A549 (cell line): ENCODE data around the gene ACCSL. TPM values are rescaled to one million over a fixed set of nuclear protein-coding genes. Genes with fewer than 3 reads are reported as not detected.

Experiments
- ATAC-seq, 2 experiments: fragments of 200-7000 bp in 1 of 2; fragments of >200 bp in 1 of 2; cut with Nextera tagmentation in 1 of 2; cut with Tn5 transposase in 1 of 2; 3 replicates each; pipeline versions ENCODE4 v1.8.0 to v1.9.1; 2018 to 2020; ENCODE audit warnings: mild to moderate bottlenecking in 1 of 2, moderate library complexity in 1 of 2
- CTCF ChIA-PET: fragments of 300-600 bp; sonication (Branson Sonifier 250); formaldehyde crosslinking; extraction: SDS; loops from one replicate; lab custom pipeline; 2021; ENCODE audit warnings: antibody characterized with exemption, inconsistent platforms; lab: Yijun Ruan, JAX
- POLR2A ChIA-PET: fragments of 350-600 bp; formaldehyde crosslinking; extraction: SDS; loops from one replicate; lab custom pipeline; 2021; ENCODE audit warnings: antibody characterized with exemption, inconsistent platforms; lab: Yijun Ruan, JAX
- DNase-seq, 2 experiments: peaks; one replicate each; pipeline versions ENCODE4 v3.0.0 to v3.0.0-alpha.2; 2011 to 2016; ENCODE audit warnings: low read depth in 1 of 2, low spot score in 1 of 2
- FAIRE-seq: peaks from 2 replicates; lab custom pipeline; 2011; peaks lifted over from hg19 to GRCh38; lab: Jason Lieb, UNC
- H3K27ac ChIP-seq, 2 experiments: fragments of >200 bp; sonication (Bioruptor Twin); formaldehyde crosslinking; 3 replicates each; pipeline ENCODE4 v1.5.1; 2016 to 2017
- H3K4me1 ChIP-seq: fragments of >200 bp; sonication (Bioruptor Twin); formaldehyde crosslinking; 3 replicates; pipeline ENCODE4 v1.6.1; 2016
- H3K4me2 ChIP-seq: fragments of >200 bp; sonication (Bioruptor Twin); formaldehyde crosslinking; 3 replicates; pipeline ENCODE4 v1.6.1; 2016
- H3K4me3 ChIP-seq: fragments of >200 bp; sonication (Bioruptor Twin); formaldehyde crosslinking; 3 replicates; pipeline ENCODE4 v1.5.1; 2016
- H3K9me3 ChIP-seq: fragments of >200 bp; sonication (Bioruptor Twin); formaldehyde crosslinking; 3 replicates; pipeline ENCODE4 v1.6.1; 2016
- BHLHE40 ChIP-seq: IDR thresholded peaks from 2 replicates; pipeline ENCODE4 v1.6.1; 2012; ENCODE audit warnings: low read depth, low read length, inconsistent platforms
- CEBPB ChIP-seq, 2 experiments: fragments of >200 bp in 1 of 2; sonication (Bioruptor Twin) in 1 of 2; formaldehyde crosslinking in 1 of 2; IDR thresholded peaks; 2 replicates each; pipeline ENCODE4 v1.6.1; 2012 to 2016
- FOSB ChIP-seq: fragments of 250-450 bp; sonication (Bioruptor Pico); IDR thresholded peaks from 2 replicates; pipeline ENCODE4 v1.5.0; 2020; ENCODE audit warnings: mild to moderate bottlenecking, moderate library complexity
- HDAC2 ChIP-seq: fragments of 200-600 bp; sonication (generic); IDR thresholded peaks from 2 replicates; pipeline ENCODE4 v1.6.1; 2016
- HEYL ChIP-seq: fragments of 250-450 bp; sonication (Bioruptor Pico); IDR thresholded peaks from 2 replicates; pipeline ENCODE4 v1.8.0; 2021; ENCODE audit warnings: mild to moderate bottlenecking, moderate library complexity
- JUNB ChIP-seq: fragments of >200 bp; sonication (Bioruptor Twin); formaldehyde crosslinking; IDR thresholded peaks from 2 replicates; pipeline ENCODE4 v1.6.1; 2016
- KDM5A ChIP-seq: fragments of 200-600 bp; sonication (generic); IDR thresholded peaks from 2 replicates; pipeline ENCODE4 v1.6.1; 2016; ENCODE audit warnings: antibody characterized with exemption, mild to moderate bottlenecking
- MYC ChIP-seq: IDR thresholded peaks from 2 replicates; pipeline ENCODE4 v1.6.1; 2012; ENCODE audit warnings: mild to moderate bottlenecking, inconsistent platforms, low read length, improper control_type of control experiment, borderline replicate concordance
- NR3C1 ChIP-seq: fragments of >200 bp; sonication (Bioruptor Twin); formaldehyde crosslinking; IDR thresholded peaks from 3 replicates; pipeline ENCODE4 v1.6.1; 2017
- PHF8 ChIP-seq: fragments of 200-600 bp; sonication (generic); IDR thresholded peaks from 2 replicates; pipeline ENCODE4 v1.6.1; 2016; ENCODE audit warnings: low read depth, mild to moderate bottlenecking, antibody characterized with exemption, moderate library complexity, borderline replicate concordance
- RAD21 ChIP-seq, 2 experiments: fragments of >200 bp in 1 of 2; sonication (Bioruptor Twin) in 1 of 2; formaldehyde crosslinking in 1 of 2; IDR thresholded peaks in 1 of 2; conservative IDR thresholded peaks in 1 of 2; 2 replicates in 1 of 2; 3 replicates in 1 of 2; pipeline ENCODE4 v1.6.1; 2012 to 2018; ENCODE audit warnings: inconsistent platforms in 1 of 2
- RARB ChIP-seq: fragments of 250-450 bp; sonication (Bioruptor Pico); IDR thresholded peaks from 2 replicates; pipeline ENCODE4 v1.8.0; 2021; ENCODE audit warnings: mild to moderate bottlenecking, moderate library complexity
- RNF2 ChIP-seq: fragments of 200-600 bp; sonication (generic); IDR thresholded peaks from 2 replicates; pipeline ENCODE4 v1.6.1; 2016; ENCODE audit warnings: low read depth, mild to moderate bottlenecking, antibody characterized with exemption, moderate library complexity, borderline replicate concordance
- SMC3 ChIP-seq: fragments of >200 bp; sonication (Bioruptor Twin); formaldehyde crosslinking; IDR thresholded peaks from 3 replicates; pipeline ENCODE4 v1.6.1; 2018; ENCODE audit warnings: inconsistent platforms
- SREBF2 ChIP-seq: fragments of 450-650 bp; IDR thresholded peaks from 2 replicates; pipeline ENCODE4 v1.6.1; 2014; ENCODE audit warnings: mild to moderate bottlenecking, moderate library complexity
- TFCP2L1 ChIP-seq: fragments of 250-450 bp; sonication (Bioruptor Pico); IDR thresholded peaks from 2 replicates; pipeline ENCODE4 v1.5.0; 2021; ENCODE audit warnings: mild to moderate bottlenecking
- ZSCAN20 ChIP-seq: fragments of 250-450 bp; sonication (Bioruptor Pico); IDR thresholded peaks from 2 replicates; pipeline ENCODE4 v1.8.0; 2022; ENCODE audit warnings: mild to moderate bottlenecking, moderate library complexity
- WGBS: methylation state at CpG from one replicate; pipeline ENCODE4 v1.1.6; 2017; ENCODE audit errors: missing lambda C conversion rate; 5-methylcytosine and 5-hydroxymethylcytosine counted together
- polyA plus RNA-seq, 4 experiments: library from polyadenylated mRNA; depleted of rRNA in 3 of 4; stranded (reverse); fragments of >200 nt; fragmentation: RNase III in 1 of 4; extraction: RNeasy Plus Mini Kit Qiagen cat#74134 plus additional on column Dnase treatment in 1 of 4; gene quantifications; 2 replicates in 3 of 4; 3 replicates in 1 of 4; pipeline ENCODE4 v1.2.3, GENCODE V29; 2011 to 2017
- TF ChIP-seq, protein P1 (sequence below): fragments of 450-650 bp; IDR thresholded peaks from 2 replicates; pipeline ENCODE4 v1.6.1; 2014; ENCODE audit warnings: antibody characterized with exemption
- TF ChIP-seq, protein P2 (sequence below): fragments of 200-600 bp; sonication (generic); IDR thresholded peaks from 2 replicates; pipeline ENCODE4 v1.6.1; 2016; ENCODE audit warnings: antibody characterized with exemption, mild to moderate bottlenecking, moderate library complexity
- TF ChIP-seq, protein P3 (sequence below): fragments of >200 bp; sonication (Bioruptor Twin); formaldehyde crosslinking; IDR thresholded peaks from 2 replicates; pipeline ENCODE4 v1.6.1; 2016
- TF ChIP-seq, protein P4 (sequence below): fragments of 250-450 bp; sonication (Bioruptor Pico); IDR thresholded peaks from 2 replicates; pipeline ENCODE4 v1.5.0; 2020; ENCODE audit warnings: low read depth, mild to moderate bottlenecking, moderate library complexity
- TF ChIP-seq, protein P5 (sequence below): IDR thresholded peaks from 2 replicates; pipeline ENCODE4 v1.6.1; 2012

ACCSL gene
- polyA plus RNA-seq, 2 of the 4 experiments (the other 2 are of a cell fraction), result not detected

DNA sequence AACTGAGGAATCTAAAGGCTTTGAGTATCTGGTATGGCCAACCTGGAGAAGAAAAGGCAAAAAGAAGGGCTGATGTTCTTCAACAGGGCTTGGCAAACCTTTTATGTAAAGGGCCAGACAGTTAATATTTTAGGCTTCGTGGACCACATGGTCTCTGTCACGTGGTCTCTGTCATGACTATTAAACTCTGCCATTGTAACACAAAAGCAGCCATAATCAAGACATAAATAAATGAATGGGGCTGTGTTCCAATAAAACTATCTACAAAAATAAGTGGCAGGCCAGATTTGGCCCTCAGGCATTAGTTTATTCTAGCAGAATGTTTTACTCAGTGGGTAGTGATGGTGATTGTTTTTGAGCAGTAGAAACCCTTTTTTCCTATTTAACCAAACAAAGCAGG lies 483 bp upstream of the ACCSL start:
- Histone ChIP-seq H3K4me3 (no peak overlapping the region), H3K4me2 (no peak overlapping the region), H3K9me3 (no peaks in the 10 kb centered on the region), H3K27ac (no peak overlapping the region), H3K4me1 (no peaks in the 10 kb centered on the region)
- ChIA-PET POLR2A (no interaction called here), CTCF (interaction anchor here (1.8 kb wide), 1 partner anchor 9 kb away, joined by 3 read pairs; no protein-coding TSS in a partner anchor)
- WGBS, result 12% methylated on average over 2 of the region's 2 CpGs
- DNase-seq, result no peak
- FAIRE-seq, result no peak
- ATAC-seq, result no peak
- TF ChIP-seq MYC (no peak), HDAC2 (no peak), NR3C1 (no peak)
- TF ChIP-seq, protein P1, sequence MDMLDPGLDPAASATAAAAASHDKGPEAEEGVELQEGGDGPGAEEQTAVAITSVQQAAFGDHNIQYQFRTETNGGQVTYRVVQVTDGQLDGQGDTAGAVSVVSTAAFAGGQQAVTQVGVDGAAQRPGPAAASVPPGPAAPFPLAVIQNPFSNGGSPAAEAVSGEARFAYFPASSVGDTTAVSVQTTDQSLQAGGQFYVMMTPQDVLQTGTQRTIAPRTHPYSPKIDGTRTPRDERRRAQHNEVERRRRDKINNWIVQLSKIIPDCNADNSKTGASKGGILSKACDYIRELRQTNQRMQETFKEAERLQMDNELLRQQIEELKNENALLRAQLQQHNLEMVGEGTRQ, result peak; percentile 52; the same call in 1 of the 2 replicates
- TF ChIP-seq, all 56 proteins: peak for 1

DNA sequence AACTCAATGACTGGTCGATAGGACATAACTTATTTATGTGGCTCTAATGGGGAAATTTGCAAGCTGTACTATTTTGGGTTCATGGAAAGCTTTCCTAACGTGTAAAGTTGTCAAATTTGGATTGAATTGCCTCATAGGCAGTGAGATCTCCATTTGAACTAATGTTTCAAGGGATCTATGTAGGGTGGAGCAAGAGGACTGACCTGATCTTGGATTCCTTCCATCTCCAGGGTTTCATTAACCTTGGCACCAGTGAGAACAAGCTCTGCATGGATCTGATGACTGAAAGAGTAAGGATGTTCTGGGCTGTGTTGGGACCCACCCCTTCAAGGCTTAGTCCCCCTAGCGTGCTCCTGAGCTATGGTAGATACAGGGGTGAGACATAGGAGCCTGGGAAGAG lies 2.1 kb downstream of the ACCSL start:
- no peak overlapping the region for H3K27ac ChIP-seq
- H3K4me1 ChIP-seq, result no peaks in the 10 kb centered on the region
- TF ChIP-seq JUNB (no peak), RNF2 (no peak), HDAC2 (no peak), RAD21 (conservative IDR thresholded peaks at IDR 0.05 in 1 of 2, IDR thresholded peaks at IDR 0.05 in 1 of 2) (no peak), SMC3 (no peak), FOSB (CRISPR knock-in tag) (no peak), PHF8 (no peak), ZSCAN20 (CRISPR knock-in tag) (no peak), HEYL (no peak), SREBF2 (no peak), KDM5A (no peak), CEBPB (IDR thresholded peaks at IDR 0.05) (no peak), TFCP2L1 (CRISPR knock-in tag) (no peak), BHLHE40 (no peak), RARB (CRISPR knock-in tag) (no peak)
- TF ChIP-seq, protein P2, sequence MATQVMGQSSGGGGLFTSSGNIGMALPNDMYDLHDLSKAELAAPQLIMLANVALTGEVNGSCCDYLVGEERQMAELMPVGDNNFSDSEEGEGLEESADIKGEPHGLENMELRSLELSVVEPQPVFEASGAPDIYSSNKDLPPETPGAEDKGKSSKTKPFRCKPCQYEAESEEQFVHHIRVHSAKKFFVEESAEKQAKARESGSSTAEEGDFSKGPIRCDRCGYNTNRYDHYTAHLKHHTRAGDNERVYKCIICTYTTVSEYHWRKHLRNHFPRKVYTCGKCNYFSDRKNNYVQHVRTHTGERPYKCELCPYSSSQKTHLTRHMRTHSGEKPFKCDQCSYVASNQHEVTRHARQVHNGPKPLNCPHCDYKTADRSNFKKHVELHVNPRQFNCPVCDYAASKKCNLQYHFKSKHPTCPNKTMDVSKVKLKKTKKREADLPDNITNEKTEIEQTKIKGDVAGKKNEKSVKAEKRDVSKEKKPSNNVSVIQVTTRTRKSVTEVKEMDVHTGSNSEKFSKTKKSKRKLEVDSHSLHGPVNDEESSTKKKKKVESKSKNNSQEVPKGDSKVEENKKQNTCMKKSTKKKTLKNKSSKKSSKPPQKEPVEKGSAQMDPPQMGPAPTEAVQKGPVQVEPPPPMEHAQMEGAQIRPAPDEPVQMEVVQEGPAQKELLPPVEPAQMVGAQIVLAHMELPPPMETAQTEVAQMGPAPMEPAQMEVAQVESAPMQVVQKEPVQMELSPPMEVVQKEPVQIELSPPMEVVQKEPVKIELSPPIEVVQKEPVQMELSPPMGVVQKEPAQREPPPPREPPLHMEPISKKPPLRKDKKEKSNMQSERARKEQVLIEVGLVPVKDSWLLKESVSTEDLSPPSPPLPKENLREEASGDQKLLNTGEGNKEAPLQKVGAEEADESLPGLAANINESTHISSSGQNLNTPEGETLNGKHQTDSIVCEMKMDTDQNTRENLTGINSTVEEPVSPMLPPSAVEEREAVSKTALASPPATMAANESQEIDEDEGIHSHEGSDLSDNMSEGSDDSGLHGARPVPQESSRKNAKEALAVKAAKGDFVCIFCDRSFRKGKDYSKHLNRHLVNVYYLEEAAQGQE, result no peak
- TF ChIP-seq, protein P3, sequence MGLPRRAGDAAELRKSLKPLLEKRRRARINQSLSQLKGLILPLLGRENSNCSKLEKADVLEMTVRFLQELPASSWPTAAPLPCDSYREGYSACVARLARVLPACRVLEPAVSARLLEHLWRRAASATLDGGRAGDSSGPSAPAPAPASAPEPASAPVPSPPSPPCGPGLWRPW, result no peak
- TF ChIP-seq, protein P4, sequence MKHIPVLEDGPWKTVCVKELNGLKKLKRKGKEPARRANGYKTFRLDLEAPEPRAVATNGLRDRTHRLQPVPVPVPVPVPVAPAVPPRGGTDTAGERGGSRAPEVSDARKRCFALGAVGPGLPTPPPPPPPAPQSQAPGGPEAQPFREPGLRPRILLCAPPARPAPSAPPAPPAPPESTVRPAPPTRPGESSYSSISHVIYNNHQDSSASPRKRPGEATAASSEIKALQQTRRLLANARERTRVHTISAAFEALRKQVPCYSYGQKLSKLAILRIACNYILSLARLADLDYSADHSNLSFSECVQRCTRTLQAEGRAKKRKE, result no peak
- TF ChIP-seq, protein P5, sequence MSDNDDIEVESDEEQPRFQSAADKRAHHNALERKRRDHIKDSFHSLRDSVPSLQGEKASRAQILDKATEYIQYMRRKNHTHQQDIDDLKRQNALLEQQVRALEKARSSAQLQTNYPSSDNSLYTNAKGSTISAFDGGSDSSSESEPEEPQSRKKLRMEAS, result no peak
- TF ChIP-seq, protein P1, result no peak
- WGBS, result 27% methylated on average over 3 of the region's 3 CpGs
- FAIRE-seq (no peak), DNase-seq (no peak), ATAC-seq (no peak)
- POLR2A ChIA-PET, result no interaction called here
- CTCF ChIA-PET, result interaction anchor here (0.9 to 1.1 kb wide), 3 partner anchors 14 to 159 kb away, joined by 3 to 4 read pairs (median 3); partner anchors contain the start of gene ACCS
- H3K9me3 ChIP-seq, result no peaks in the 10 kb centered on the region
- H3K4me2 ChIP-seq, result no peak overlapping the region
- H3K4me3 ChIP-seq, result no peak overlapping the region
